ENCODE data around the gene TIMM44.

TIMM44 gene

DNA sequence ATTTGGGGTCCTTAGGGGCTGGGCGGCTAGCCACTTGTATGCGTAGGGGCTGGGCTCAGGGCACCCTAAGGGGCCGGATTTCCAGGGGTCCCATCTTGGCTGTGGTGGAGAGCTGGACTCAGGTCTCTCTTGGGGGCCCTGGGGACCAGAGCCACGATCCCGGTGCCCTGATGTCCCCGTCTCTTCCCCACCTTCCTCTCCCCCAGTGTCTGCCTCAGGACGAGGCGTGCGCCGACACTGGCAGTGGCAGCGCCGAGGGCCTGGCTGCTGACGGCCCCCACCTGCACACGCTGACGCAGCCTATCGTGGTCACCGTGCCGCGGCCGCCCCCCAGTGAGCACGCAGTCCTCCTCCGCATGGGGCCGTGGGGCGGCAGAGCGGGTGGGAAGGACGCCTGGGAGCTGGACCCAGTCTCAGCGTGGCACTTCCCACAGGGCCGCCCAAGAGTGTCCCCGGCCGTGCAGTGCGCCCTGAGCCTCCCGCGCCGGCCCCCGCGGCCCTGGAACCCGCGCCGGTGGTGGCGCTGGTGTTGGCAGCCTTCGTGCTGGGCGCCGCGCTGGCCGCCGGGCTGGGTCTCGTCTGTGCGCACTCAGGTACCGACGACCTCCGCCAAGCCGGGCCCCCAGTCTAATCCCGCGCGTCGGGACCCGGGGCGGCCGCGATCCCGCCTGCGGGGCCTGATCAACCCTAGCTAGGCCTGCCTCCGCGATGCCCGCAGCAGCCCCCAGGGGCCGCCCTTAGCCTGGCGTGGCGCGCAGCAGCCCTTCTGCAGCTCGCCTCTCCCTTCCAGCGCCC, 26.0 kb downstream of the TIMM44 start:
- Histone ChIP-seq H4K5ac (ENCODE audit: low read length) (no peak overlapping the region), H2BK120ac (ENCODE audit: low read depth, low read length) (no peak overlapping the region), H3K27ac (ENCODE audit: low read depth, low read length) (no peak overlapping the region), H3K36me3 (ENCODE audit: control insufficient read depth, insufficient read depth, low read length) (peaks cover 1% of the 10 kb centered on the region), H3K23ac (ENCODE audit: low read length) (no peak overlapping the region), H3K27me3 (ENCODE audit: insufficient read depth, low read length, poor library complexity) (peaks cover 19% of the 10 kb centered on the region), H3K18ac (ENCODE audit: low read length) (no peak overlapping the region), H4K8ac (ENCODE audit: low read depth, low read length) (no peak overlapping the region), H2AK5ac (ENCODE audit: low read length) (no peak overlapping the region), H2BK15ac (replicated peaks; ENCODE audit: low read depth) (no peak overlapping the region), H3K79me2 (ENCODE audit: control insufficient read depth, insufficient read depth, low read length) (no peaks in the 10 kb centered on the region), H3K4me3 (ENCODE audit: low read length) (no peak overlapping the region), H2BK5ac (ENCODE audit: low read length) (no peak overlapping the region), H3K9ac (ENCODE audit: low read length) (peak overlapping the region; percentile 60), H3K4ac (ENCODE audit: low read depth, low read length) (no peak overlapping the region), H3K4me1 (ENCODE audit: control insufficient read depth, low read depth, low read length) (peaks cover 2% of the 10 kb centered on the region), H3K56ac (ENCODE audit: low read length) (peak overlapping the region; percentile 58), H3K79me1 (ENCODE audit: low read length) (no peaks in the 10 kb centered on the region), H3K4me2 (ENCODE audit: low read length) (peak overlapping the region; percentile 44)
- no CpG with 5 or more reads among the region's 71 CpGs for WGBS (ENCODE audit: extremely low coverage, insufficient coverage, low lambda C conversion rate)
- peak; percentile 75 for DNase-seq

DNA sequence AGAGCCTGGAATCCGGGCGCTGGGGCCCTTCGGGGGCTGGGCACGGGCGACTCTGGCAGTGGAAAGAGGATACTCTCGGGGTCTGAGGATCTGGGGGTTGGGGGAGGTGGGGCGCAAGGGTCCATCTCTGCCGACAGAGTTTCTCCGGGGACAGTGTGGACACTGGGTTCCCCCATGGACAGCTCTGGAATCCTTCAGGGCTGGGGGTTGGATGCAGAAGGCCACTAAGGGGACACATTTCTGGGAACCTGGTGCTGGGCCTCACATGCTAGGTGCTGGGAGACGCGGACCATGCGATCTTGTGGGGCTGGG, 26.6 kb downstream of the TIMM44 start:
- no peak overlapping the region for H3K9ac ChIP-seq (ENCODE audit: low read length)
- H3K79me2 ChIP-seq (ENCODE audit: control insufficient read depth, insufficient read depth, low read length): no peaks in the 10 kb centered on the region
- no peak overlapping the region for H3K4ac ChIP-seq (ENCODE audit: low read depth, low read length)
- no peak overlapping the region for H2BK120ac ChIP-seq (ENCODE audit: low read depth, low read length)
- peak overlapping the region; percentile 3 for H3K4me2 ChIP-seq (ENCODE audit: low read length)
- no peak overlapping the region for H2AK5ac ChIP-seq (ENCODE audit: low read length)
- no peak overlapping the region for H3K4me3 ChIP-seq (ENCODE audit: low read length)
- no CpG with 5 or more reads among the region's 12 CpGs for WGBS (ENCODE audit: extremely low coverage, insufficient coverage, low lambda C conversion rate)
- H3K4me1 ChIP-seq (ENCODE audit: control insufficient read depth, low read depth, low read length): peaks cover 2% of the 10 kb centered on the region
- H3K36me3 ChIP-seq (ENCODE audit: control insufficient read depth, insufficient read depth, low read length): peaks cover 3% of the 10 kb centered on the region
- H3K79me1 ChIP-seq (ENCODE audit: low read length): no peaks in the 10 kb centered on the region
- no peak overlapping the region for H4K8ac ChIP-seq (ENCODE audit: low read depth, low read length)
- no peak overlapping the region for H3K27ac ChIP-seq (ENCODE audit: low read depth, low read length)
- H4K5ac ChIP-seq (ENCODE audit: low read length): no peak overlapping the region
- no peak overlapping the region for H3K18ac ChIP-seq (ENCODE audit: low read length)
- no peak overlapping the region for H2BK15ac ChIP-seq (replicated peaks; ENCODE audit: low read depth)
- peaks cover 19% of the 10 kb centered on the region for H3K27me3 ChIP-seq (ENCODE audit: insufficient read depth, low read length, poor library complexity)
- H3K56ac ChIP-seq (ENCODE audit: low read length): peak overlapping the region; percentile 58
- H2BK5ac ChIP-seq (ENCODE audit: low read length): no peak overlapping the region
- no peak overlapping the region for H3K23ac ChIP-seq (ENCODE audit: low read length)
- DNase-seq: no peak

DNA sequence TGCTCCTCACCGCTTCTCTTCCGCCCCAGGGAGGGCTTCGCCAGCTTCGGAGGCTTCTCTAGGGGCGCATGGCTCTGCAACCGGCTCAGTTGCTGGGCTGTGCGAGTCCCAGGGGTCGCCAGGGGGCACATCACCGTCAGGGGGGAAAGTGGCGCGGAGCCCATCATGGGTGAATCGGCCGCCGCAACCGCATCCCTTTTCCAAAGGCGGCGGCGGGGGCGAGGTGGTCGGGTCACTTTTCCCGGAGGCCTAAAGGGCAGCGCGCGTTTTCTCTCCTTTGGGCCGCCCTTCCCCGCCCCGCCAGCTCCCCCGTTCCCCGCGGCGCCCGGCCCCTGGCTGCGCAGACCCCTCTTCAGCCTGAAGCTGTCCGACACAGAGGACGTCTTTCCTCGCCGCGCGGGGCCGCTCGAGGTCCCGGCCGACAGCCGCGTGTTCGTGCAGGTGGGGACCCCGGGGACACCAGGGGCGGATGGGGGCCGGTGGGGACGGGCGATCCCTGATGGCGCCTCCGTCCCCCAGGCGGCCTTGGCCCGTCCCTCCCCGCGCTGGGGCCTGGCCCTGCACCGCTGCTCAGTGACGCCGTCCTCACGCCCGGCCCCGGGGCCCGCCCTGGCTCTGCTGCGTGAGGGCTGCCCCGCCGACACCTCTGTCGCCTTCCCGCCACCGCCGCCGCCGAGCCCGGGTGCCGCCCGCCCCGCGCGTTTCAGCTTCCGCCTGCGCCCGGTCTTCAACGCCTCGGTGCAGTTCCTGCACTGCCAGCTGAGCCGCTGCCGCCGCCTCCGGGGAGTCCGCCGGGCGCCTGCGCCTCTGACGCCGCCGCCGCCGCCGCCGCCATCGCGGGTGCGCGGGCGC, 27.1 kb downstream of the TIMM44 start:
- no peak overlapping the region for H3K18ac ChIP-seq (ENCODE audit: low read length)
- peaks cover 2% of the 10 kb centered on the region for H3K4me1 ChIP-seq (ENCODE audit: control insufficient read depth, low read depth, low read length)
- H3K4me3 ChIP-seq (ENCODE audit: low read length): no peak overlapping the region
- no CpG with 5 or more reads among the region's 104 CpGs for WGBS (ENCODE audit: extremely low coverage, insufficient coverage, low lambda C conversion rate)
- H4K8ac ChIP-seq (ENCODE audit: low read depth, low read length): no peak overlapping the region
- H3K9ac ChIP-seq (ENCODE audit: low read length): peak overlapping the region; percentile 40
- H3K56ac ChIP-seq (ENCODE audit: low read length): peak overlapping the region; percentile 67
- peak; percentile 29 for DNase-seq
- no peak overlapping the region for H2BK15ac ChIP-seq (replicated peaks; ENCODE audit: low read depth)
- H2BK120ac ChIP-seq (ENCODE audit: low read depth, low read length): no peak overlapping the region
- H3K27me3 ChIP-seq (ENCODE audit: insufficient read depth, low read length, poor library complexity): peaks cover 19% of the 10 kb centered on the region
- H4K5ac ChIP-seq (ENCODE audit: low read length): no peak overlapping the region
- H3K79me1 ChIP-seq (ENCODE audit: low read length): no peaks in the 10 kb centered on the region
- H2AK5ac ChIP-seq (ENCODE audit: low read length): no peak overlapping the region
- H3K4ac ChIP-seq (ENCODE audit: low read depth, low read length): no peak overlapping the region
- H3K36me3 ChIP-seq (ENCODE audit: control insufficient read depth, insufficient read depth, low read length): peaks cover 3% of the 10 kb centered on the region
- no peak overlapping the region for H3K27ac ChIP-seq (ENCODE audit: low read depth, low read length)
- peak overlapping the region; percentile 2 for H3K23ac ChIP-seq (ENCODE audit: low read length)
- H3K4me2 ChIP-seq (ENCODE audit: low read length): peak overlapping the region; percentile 37
- no peaks in the 10 kb centered on the region for H3K79me2 ChIP-seq (ENCODE audit: control insufficient read depth, insufficient read depth, low read length)
- H2BK5ac ChIP-seq (ENCODE audit: low read length): no peak overlapping the region

DNA sequence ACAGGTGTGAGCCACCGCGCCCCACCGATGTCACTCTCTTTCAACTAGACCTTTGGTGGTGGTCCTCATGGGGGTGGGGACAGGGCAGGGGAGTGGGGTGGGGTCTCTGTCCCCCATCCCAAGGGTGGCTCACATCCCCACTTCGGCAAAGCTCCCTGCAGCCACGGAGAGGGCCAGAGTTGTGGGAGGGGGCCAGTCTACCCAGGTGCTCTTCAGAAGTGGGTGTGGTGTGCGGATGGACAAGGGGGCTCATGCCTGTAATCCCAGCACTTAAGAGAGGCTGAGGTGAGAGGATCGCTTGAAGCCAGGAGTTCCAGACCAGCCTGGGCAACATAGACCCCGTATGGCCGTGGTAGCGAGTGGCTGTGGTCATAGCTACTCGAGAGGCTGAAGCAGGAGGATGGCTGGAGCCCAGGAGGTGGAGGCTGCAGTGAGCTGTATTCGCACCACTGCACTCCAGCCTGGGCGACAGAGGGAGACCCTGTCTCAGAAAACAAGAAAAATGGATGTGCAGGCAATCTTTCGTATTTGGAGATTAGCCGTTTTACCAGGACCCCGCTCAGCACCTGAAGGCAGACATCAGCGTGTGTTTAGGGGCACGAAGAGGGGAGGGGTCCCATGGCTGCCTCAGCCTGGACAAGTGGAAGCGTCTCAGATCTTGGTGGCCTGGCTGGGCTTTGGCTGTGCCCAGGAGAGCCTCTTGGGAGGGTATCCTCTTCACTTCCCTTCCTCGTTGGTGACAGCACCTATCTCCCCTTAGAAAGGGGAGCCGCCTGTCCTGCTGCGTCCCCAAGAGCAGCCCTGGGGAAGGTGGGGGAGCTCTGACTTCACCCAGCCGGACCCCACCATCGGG, 28.0 kb downstream of the TIMM44 start:
- WGBS (ENCODE audit: extremely low coverage, insufficient coverage, low lambda C conversion rate): no CpG with 5 or more reads among the region's 24 CpGs

DNA sequence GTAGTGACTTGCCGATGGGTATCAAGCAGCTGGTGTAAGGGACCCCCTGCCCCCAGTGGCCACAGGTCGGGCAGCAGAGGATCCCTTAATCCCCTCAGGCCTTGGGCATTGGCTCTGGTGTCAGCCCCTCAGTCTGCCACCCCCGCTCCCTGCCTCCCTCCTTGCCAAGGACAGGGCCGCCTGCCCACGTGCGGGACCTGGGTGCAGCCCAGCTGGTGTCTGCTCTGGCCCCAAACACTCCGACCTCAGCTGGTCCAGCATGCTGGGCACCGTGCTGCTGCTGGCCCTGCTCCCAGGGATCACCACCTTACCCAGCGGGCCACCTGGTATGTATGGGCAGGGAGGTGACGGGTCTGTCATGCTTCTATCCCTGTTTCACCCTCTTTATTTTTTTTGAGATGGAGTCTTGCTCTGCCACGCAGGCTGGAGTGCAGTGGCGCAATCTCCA, 28.8 kb downstream of the TIMM44 start, which contains the start of gene TGFBR3L:
TSS of gene TGFBR3L (plus strand) at position 233 of the 448 bp plus-strand sequence.
- Histone ChIP-seq H3K4me2 (ENCODE audit: low read length) (no peak within 1 kb of the TSS), H2BK120ac (ENCODE audit: low read depth, low read length) (no peak within 1 kb of the TSS), H3K9ac (ENCODE audit: low read length) (no peak within 1 kb of the TSS), H3K36me3 (ENCODE audit: control insufficient read depth, insufficient read depth, low read length) (peaks cover 3% of the 10 kb centered on the region), H3K27me3 (ENCODE audit: insufficient read depth, low read length, poor library complexity) (peaks cover 19% of the 10 kb centered on the region), H3K4me1 (ENCODE audit: control insufficient read depth, low read depth, low read length) (no peaks in the 10 kb centered on the region), H3K18ac (ENCODE audit: low read length) (no peak within 1 kb of the TSS), H3K79me2 (ENCODE audit: control insufficient read depth, insufficient read depth, low read length) (no peaks in the 10 kb centered on the region), H4K8ac (ENCODE audit: low read depth, low read length) (no peak within 1 kb of the TSS), H2BK5ac (ENCODE audit: low read length) (no peak within 1 kb of the TSS), H3K23ac (ENCODE audit: low read length) (peak within 1 kb of the TSS; percentile 2), H2BK15ac (replicated peaks; ENCODE audit: low read depth) (no peak within 1 kb of the TSS), H2AK5ac (ENCODE audit: low read length) (no peak within 1 kb of the TSS), H3K27ac (ENCODE audit: low read depth, low read length) (no peak within 1 kb of the TSS), H3K4ac (ENCODE audit: low read depth, low read length) (no peak within 1 kb of the TSS), H3K56ac (ENCODE audit: low read length) (no peak within 1 kb of the TSS), H3K79me1 (ENCODE audit: low read length) (no peaks in the 10 kb centered on the region), H4K5ac (ENCODE audit: low read length) (no peak within 1 kb of the TSS), H3K4me3 (ENCODE audit: low read length) (no peak within 1 kb of the TSS)
- WGBS (ENCODE audit: extremely low coverage, insufficient coverage, low lambda C conversion rate): no CpG with 5 or more reads among the region's 12 CpGs
- DNase-seq: no peak

More for the DNA sequence above, 28.0 kb downstream of the TIMM44 start:
- Histone ChIP-seq H2BK15ac (replicated peaks; ENCODE audit: low read depth) (no peak overlapping the region), H3K4me2 (ENCODE audit: low read length) (no peak overlapping the region), H3K23ac (ENCODE audit: low read length) (peak overlapping the region; percentile 2), H2BK120ac (ENCODE audit: low read depth, low read length) (no peak overlapping the region), H3K4ac (ENCODE audit: low read depth, low read length) (no peak overlapping the region), H2AK5ac (ENCODE audit: low read length) (no peak overlapping the region), H3K79me2 (ENCODE audit: control insufficient read depth, insufficient read depth, low read length) (no peaks in the 10 kb centered on the region), H3K4me1 (ENCODE audit: control insufficient read depth, low read depth, low read length) (peaks cover 2% of the 10 kb centered on the region), H3K56ac (ENCODE audit: low read length) (no peak overlapping the region), H3K36me3 (ENCODE audit: control insufficient read depth, insufficient read depth, low read length) (peaks cover 3% of the 10 kb centered on the region), H3K79me1 (ENCODE audit: low read length) (no peaks in the 10 kb centered on the region), H3K27ac (ENCODE audit: low read depth, low read length) (no peak overlapping the region), H3K4me3 (ENCODE audit: low read length) (no peak overlapping the region), H3K27me3 (ENCODE audit: insufficient read depth, low read length, poor library complexity) (peaks cover 19% of the 10 kb centered on the region), H4K8ac (ENCODE audit: low read depth, low read length) (no peak overlapping the region), H2BK5ac (ENCODE audit: low read length) (no peak overlapping the region), H3K9ac (ENCODE audit: low read length) (no peak overlapping the region), H4K5ac (ENCODE audit: low read length) (no peak overlapping the region), H3K18ac (ENCODE audit: low read length) (no peak overlapping the region)
- DNase-seq: no peak

Data from mesendoderm (in vitro differentiated cells).